ENCODE results near the gene UBE2H.
"Not testable (repeated sequence)": the region's sequence is repeated elsewhere in the genome, so short reads cannot be mapped to it uniquely, and the experiment has no call there.

The UBE2H gene

DNA sequence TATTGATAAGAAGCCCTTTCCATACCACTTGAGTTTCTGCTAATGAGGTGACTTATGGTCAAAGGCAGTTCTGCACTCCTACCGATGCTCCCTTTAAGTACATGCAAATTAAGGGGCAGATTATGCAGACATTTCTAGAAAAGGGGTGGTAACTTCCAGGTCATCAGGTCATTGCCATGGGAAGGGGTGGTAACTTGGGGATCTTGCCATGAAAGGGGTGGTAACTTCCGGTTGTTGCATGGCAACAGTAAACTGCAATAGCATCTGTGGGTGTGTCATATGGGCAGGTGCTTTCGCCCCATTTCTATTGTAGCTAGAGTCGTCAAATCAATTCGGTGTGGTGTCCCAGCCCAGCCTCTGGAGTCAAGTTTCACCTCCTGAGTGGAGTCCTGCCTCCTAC lies 150.9 kb downstream of the UBE2H start:
- DNase-seq (ENCODE audit: insufficient read length, low spot score) (no peak), FAIRE-seq (no peak)
- TF ChIP-seq, protein P1, sequence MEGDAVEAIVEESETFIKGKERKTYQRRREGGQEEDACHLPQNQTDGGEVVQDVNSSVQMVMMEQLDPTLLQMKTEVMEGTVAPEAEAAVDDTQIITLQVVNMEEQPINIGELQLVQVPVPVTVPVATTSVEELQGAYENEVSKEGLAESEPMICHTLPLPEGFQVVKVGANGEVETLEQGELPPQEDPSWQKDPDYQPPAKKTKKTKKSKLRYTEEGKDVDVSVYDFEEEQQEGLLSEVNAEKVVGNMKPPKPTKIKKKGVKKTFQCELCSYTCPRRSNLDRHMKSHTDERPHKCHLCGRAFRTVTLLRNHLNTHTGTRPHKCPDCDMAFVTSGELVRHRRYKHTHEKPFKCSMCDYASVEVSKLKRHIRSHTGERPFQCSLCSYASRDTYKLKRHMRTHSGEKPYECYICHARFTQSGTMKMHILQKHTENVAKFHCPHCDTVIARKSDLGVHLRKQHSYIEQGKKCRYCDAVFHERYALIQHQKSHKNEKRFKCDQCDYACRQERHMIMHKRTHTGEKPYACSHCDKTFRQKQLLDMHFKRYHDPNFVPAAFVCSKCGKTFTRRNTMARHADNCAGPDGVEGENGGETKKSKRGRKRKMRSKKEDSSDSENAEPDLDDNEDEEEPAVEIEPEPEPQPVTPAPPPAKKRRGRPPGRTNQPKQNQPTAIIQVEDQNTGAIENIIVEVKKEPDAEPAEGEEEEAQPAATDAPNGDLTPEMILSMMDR (IDR thresholded peaks at IDR 0.05; ENCODE audit: insufficient read depth, missing control alignments), result no peak

DNA sequence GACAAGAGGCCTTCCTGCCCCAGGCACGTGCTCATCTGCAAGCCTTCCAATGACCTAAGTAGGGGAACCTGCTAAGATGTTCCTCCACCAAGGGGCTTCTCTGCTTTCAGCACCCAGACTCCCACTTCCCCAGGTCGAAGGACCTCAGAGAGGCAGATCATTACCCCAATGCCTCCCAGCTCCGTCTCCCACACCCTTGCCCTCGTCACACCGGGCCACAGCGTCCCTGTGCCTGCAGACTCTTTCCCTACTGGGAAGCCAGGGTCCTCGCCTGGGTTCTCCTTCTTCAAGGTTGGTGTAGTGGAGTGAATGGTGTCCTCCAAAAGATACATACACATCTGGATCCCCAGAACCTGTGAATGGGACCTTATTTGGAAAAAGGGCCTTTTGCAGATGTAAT lies 151.9 kb downstream of the UBE2H start:
- no peak for DNase-seq (ENCODE audit: insufficient read length, low spot score)
- TF ChIP-seq, protein P1 (IDR thresholded peaks at IDR 0.05; ENCODE audit: insufficient read depth, missing control alignments), result no peak
- no peak for FAIRE-seq

DNA sequence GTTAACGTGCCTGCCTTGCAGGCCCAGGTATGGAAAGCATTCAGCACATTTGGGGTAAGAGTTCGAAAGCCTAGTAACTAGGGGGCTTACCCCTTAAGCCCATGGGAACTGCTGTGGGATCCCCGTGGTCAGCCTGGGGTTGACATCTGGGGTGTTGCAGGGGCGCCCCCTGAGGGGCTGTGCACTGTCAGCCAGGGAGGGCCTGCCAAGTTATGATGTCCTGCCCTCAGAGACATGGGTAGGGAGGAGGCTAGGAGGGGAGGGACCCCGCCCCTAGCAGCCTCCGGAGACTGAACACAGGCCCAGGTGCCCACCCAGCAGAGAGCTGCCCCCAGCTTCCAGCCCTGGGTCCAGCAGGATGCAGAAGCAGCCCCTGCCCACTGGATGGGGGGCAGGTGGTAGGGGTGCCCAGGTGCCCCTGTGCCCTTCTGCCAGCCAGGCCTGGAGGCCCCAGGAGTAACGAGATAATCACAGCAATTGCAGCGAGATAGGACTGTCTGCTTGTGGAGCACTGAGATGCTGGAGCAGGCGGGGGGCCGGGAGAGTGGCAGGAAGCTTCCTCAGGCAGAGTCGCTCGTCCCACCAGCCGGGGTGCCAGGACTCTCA lies 153.3 kb downstream of the UBE2H start:
- DNase-seq (ENCODE audit: insufficient read length, low spot score), result no peak
- TF ChIP-seq, protein P1 (IDR thresholded peaks at IDR 0.05; ENCODE audit: insufficient read depth, missing control alignments), result no peak
- FAIRE-seq, result no peak

DNA sequence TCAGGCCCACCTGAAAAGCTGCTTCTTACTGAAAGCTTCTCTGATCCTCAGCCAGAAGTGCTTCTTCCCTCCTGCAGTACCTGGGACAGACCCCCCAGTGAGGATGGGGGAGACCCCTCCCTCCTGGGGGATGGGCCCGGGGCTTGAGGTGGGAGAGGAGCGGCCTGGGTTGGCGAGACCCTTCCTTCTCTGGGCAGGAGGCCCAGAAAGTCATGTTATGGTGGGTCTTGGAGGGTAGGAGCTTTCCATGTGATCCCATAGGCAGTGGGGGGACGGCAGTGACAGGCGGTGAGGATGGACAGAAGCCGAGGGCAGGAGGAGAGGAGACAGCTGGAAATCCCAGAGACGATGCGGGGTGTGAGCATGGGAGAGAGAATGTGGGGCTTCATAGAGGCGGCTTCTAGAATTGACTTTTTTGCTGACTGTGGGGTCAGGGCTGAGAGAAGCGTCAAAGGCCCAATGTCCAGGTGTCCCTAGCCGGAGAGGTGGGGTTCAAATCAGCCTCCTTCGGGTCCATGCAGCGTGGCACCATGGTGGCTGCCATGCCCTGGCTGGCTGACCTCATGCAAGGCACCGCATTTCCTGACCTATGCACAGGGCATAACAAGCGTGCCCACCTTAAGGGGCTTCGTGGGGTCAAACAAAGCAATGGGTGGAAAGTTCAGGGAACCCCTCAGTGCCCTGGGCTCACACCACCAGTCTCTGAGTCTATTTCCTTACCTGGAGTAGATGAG lies 154.0 kb downstream of the UBE2H start:
- FAIRE-seq, result no peak
- DNase-seq (ENCODE audit: insufficient read length, low spot score), result no peak
- TF ChIP-seq, protein P1 (IDR thresholded peaks at IDR 0.05; ENCODE audit: insufficient read depth, missing control alignments), result no peak

DNA sequence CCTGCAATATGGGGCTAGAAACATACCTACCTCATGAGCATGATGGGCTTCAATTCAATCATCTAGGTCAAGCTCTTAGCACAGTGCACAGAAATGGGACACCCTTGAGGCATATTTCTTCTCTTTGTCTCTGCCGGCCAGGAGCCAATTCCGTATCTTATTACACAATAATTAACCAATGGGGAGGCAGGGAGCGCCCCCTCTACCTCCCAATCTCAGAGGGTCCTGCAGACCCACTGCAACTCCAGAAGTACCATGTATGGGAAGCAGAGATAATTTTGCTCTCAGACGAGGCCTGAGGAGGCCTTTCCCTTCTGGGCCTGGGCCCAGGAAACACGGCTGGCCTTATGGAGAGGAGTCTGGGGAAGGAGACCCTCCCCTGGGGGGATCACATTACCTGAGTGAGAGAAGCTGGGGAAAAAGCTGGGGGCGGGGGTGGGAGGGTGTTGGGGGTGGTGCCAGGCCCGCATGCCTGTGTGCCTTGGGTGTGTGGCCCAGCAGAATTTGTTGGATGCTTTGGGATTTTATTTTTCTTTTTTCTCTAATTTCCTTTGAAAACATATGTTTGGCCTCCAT lies 155.5 kb downstream of the UBE2H start:
- DNase-seq (ENCODE audit: insufficient read length, low spot score) (no peak), FAIRE-seq (no peak)
- TF ChIP-seq, protein P1 (IDR thresholded peaks at IDR 0.05; ENCODE audit: insufficient read depth, missing control alignments), result no peak

DNA sequence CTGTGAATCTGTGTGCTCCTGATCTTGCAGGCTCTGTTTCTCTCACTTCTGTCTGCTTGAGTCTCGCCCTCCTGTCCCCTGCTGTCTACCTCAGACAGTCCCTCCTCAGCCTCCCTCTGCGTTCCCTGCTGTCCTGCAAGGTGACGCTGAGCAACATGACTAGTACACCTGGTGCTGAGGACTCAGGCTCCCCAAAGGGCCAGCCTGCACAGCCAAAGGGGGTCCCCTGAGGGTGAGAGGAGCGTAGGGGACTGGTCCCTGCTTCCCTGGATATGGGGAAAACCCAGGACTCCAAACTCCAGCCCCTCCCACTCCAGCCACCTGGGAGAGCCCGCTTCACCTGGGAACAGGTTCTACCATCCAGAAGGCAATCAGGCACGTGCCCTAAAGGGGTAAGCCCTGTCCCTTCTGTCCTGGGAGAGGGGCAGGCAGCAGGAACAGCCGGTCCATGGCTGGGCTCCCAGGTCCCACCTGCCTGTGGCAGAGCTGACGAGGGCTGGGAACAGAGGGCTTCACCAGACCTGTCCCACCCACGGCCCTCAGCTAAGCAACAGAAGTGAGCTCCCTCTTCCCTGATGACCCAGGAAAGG lies 156.5 kb downstream of the UBE2H start:
- no peak for DNase-seq (ENCODE audit: insufficient read length, low spot score)
- no peak for FAIRE-seq
- TF ChIP-seq, protein P1 (IDR thresholded peaks at IDR 0.05; ENCODE audit: insufficient read depth, missing control alignments), result no peak

DNA sequence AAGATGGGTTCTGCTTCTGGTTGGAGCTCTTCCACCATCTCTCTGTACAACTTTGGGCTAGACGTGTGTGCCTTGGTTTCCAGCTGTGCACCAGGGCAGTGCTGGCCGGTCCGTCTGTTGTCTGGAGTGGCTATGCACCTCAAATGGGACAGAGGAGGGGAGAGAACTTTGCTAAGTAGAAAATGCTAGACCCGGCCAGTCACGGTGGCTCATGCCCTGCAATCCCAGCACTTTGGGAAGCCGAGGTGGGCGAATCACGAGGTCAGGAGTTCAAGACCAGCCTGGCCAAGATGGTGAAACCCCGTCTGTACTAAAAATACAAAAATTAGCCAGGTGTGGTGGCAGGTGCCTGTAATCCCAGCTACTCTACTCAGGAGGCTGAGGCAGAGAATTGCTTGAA lies 158.3 kb downstream of the UBE2H start:
- DNase-seq (ENCODE audit: insufficient read length, low spot score); FAIRE-seq: not testable (repeated sequence)
